Measurements from ENCODE around the gene BNIP3. TPM values are rescaled to one million over a fixed set of nuclear protein-coding genes. Genes with fewer than 3 reads are reported as not detected.
A peak's percentile ranks its signal among the peaks of the same experiment; 100 is the strongest.

Gene BNIP3
- total RNA-seq, 1 donor from 2014 or later, result 112 TPM

DNA sequence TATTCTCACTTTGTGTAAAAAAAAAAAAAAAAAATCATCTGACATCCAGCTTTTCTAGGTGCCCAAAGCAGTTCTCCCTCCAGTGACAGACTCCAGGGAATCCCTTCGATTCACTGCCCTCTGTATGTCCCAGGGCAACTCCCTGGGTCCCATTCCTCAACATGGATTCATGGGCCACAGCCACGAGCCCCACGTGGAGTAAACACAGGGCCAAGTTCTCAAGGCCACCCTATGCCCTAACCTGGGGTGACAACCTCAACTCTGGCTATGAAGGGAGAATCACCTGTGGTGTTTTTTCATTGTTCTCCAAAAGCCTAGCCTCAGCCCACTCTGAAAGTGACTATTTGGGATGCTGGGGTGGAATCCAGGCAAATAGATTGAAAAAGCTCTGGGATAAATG lies 3.4 kb downstream of the BNIP3 start:
- peaks cover 25% of the 10 kb centered on the region for H3K36me3 Mint-ChIP-seq (ENCODE audit: low read depth, unreplicated experiment)
- FAIRE-seq (no peak), DNase-seq (ENCODE audit: low read depth) (no peak)
- Histone ChIP-seq H3K27me3 (ENCODE audit: insufficient read depth, low read length) (no peaks in the 10 kb centered on the region), H3K9me3 (ENCODE audit: insufficient read depth, low read depth, low read length) (no peaks in the 10 kb centered on the region), H2AFZ (ENCODE audit: low read depth, low read length) (no peak overlapping the region), H3K4me2 (ENCODE audit: low read length) (no peak overlapping the region), H3K9ac (ENCODE audit: low read length) (no peak overlapping the region), H3K4me3 (ENCODE audit: insufficient read depth, low read depth, low read length) (no peak overlapping the region), H4K20me1 (ENCODE audit: insufficient read depth, low read length) (peaks cover 67% of the 10 kb centered on the region), H3K79me2 (ENCODE audit: insufficient read depth, low read length) (peaks cover 73% of the 10 kb centered on the region), H3K27ac (ENCODE audit: low read depth, low read length) (no peak overlapping the region), H3K4me1 (ENCODE audit: insufficient read depth, low read length) (peaks cover 17% of the 10 kb centered on the region), H3K36me3 (ENCODE audit: insufficient read depth, low read length) (no peaks in the 10 kb centered on the region)
- H3K27me3 Mint-ChIP-seq (ENCODE audit: low read depth, unreplicated experiment), result no peaks in the 10 kb centered on the region
- no peak overlapping the region for H3K27ac Mint-ChIP-seq (ENCODE audit: unreplicated experiment)
- H3K4me3 Mint-ChIP-seq (ENCODE audit: unreplicated experiment), result peak overlapping the region; percentile 73
- peaks cover 16% of the 10 kb centered on the region for H3K4me1 Mint-ChIP-seq (ENCODE audit: low read depth, unreplicated experiment)
- H3K9me3 Mint-ChIP-seq (ENCODE audit: unreplicated experiment), result no peaks in the 10 kb centered on the region
- TF ChIP-seq EZH2 (IDR thresholded peaks at IDR 0.05; ENCODE audit: insufficient read depth, low read length), result no peak
- TF ChIP-seq, protein P1, sequence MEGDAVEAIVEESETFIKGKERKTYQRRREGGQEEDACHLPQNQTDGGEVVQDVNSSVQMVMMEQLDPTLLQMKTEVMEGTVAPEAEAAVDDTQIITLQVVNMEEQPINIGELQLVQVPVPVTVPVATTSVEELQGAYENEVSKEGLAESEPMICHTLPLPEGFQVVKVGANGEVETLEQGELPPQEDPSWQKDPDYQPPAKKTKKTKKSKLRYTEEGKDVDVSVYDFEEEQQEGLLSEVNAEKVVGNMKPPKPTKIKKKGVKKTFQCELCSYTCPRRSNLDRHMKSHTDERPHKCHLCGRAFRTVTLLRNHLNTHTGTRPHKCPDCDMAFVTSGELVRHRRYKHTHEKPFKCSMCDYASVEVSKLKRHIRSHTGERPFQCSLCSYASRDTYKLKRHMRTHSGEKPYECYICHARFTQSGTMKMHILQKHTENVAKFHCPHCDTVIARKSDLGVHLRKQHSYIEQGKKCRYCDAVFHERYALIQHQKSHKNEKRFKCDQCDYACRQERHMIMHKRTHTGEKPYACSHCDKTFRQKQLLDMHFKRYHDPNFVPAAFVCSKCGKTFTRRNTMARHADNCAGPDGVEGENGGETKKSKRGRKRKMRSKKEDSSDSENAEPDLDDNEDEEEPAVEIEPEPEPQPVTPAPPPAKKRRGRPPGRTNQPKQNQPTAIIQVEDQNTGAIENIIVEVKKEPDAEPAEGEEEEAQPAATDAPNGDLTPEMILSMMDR (IDR thresholded peaks at IDR 0.05; ENCODE audit: insufficient read depth, low read depth, low read length), result no peak

DNA sequence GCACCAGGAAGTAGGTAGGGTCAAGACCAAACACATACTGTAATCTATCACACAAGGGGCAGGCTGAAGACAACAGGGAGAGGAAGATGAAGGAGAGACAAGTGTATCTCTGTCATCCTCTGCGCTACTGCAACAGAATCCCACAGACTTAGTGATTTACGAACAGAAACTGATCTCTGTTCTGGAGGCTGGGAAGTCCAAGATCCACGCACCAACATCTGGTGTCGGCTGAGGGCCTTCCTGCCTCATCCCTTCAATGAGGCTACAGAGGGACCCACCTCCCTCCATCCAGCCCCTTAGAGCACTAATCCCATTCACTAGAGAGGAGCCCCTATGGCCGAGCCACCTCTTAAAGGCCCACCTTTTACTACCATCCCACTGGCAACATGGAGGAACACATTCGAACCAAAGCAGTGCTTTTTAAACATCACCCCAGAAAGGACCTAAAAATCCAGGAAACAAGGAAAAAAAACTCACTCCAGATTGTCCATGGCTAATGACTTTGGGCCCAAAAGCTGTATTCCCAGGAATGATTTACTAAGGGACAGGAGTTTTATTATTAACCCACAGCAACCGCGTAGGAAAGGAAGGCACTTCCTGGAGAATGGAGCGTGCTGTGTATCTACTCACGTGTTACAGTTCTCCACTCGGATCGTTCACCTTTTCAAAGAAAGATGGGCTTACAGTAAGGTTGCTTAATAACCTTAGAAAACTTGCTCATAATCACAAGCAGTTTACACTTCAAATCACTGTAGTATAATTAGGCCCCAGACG lies 4.2 kb downstream of the BNIP3 start:
- Histone ChIP-seq H3K9ac (ENCODE audit: low read length) (no peak overlapping the region), H3K4me1 (ENCODE audit: insufficient read depth, low read length) (peaks cover 17% of the 10 kb centered on the region), H4K20me1 (ENCODE audit: insufficient read depth, low read length) (peaks cover 73% of the 10 kb centered on the region), H3K9me3 (ENCODE audit: insufficient read depth, low read depth, low read length) (no peaks in the 10 kb centered on the region), H3K27ac (ENCODE audit: low read depth, low read length) (no peak overlapping the region), H3K4me3 (ENCODE audit: insufficient read depth, low read depth, low read length) (no peak overlapping the region), H3K79me2 (ENCODE audit: insufficient read depth, low read length) (peaks cover 80% of the 10 kb centered on the region), H2AFZ (ENCODE audit: low read depth, low read length) (no peak overlapping the region), H3K4me2 (ENCODE audit: low read length) (no peak overlapping the region), H3K36me3 (ENCODE audit: insufficient read depth, low read length) (no peaks in the 10 kb centered on the region), H3K27me3 (ENCODE audit: insufficient read depth, low read length) (no peaks in the 10 kb centered on the region)
- DNase-seq (ENCODE audit: low read depth) (no peak), FAIRE-seq (no peak)
- Mint-ChIP-seq H3K4me3 (ENCODE audit: unreplicated experiment) (peak overlapping the region; percentile 73), H3K9me3 (ENCODE audit: unreplicated experiment) (no peaks in the 10 kb centered on the region), H3K27ac (ENCODE audit: unreplicated experiment) (peak overlapping the region; percentile 12), H3K4me1 (ENCODE audit: low read depth, unreplicated experiment) (peaks cover 14% of the 10 kb centered on the region), H3K27me3 (ENCODE audit: low read depth, unreplicated experiment) (no peaks in the 10 kb centered on the region), H3K36me3 (ENCODE audit: low read depth, unreplicated experiment) (peaks cover 26% of the 10 kb centered on the region)
- no peak for TF ChIP-seq EZH2 (IDR thresholded peaks at IDR 0.05; ENCODE audit: insufficient read depth, low read length)
- TF ChIP-seq, protein P1 (IDR thresholded peaks at IDR 0.05; ENCODE audit: insufficient read depth, low read depth, low read length), result no peak

DNA sequence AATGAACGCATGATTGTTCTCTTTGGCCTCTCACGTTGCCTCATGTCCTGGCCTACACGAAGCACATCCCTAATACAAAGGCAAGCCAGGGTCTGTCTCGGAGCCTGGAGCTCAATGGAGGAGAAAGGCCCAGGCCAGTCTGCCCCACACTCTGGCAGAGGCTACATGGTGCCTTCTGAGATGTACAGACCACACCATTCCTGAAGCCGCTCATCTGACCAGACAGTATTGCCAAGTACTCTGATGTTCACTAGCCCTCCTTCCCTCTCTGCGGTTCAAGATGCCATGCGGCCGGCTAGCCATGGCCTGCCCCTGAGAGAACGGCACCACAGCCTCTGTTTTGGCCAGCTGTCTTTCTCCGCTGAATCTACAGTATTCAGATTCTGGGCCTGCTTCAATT lies 5.9 kb downstream of the BNIP3 start:
- DNase-seq (ENCODE audit: low read depth) (no peak), FAIRE-seq (no peak)
- H3K4me1 Mint-ChIP-seq (ENCODE audit: low read depth, unreplicated experiment), result peaks cover 17% of the 10 kb centered on the region
- H3K27ac Mint-ChIP-seq (ENCODE audit: unreplicated experiment), result no peak overlapping the region
- H3K27me3 ChIP-seq (ENCODE audit: insufficient read depth, low read length), result no peaks in the 10 kb centered on the region
- H3K9ac ChIP-seq (ENCODE audit: low read length), result no peak overlapping the region
- H3K27ac ChIP-seq (ENCODE audit: low read depth, low read length), result no peak overlapping the region
- peaks cover 80% of the 10 kb centered on the region for H4K20me1 ChIP-seq (ENCODE audit: insufficient read depth, low read length)
- H3K36me3 Mint-ChIP-seq (ENCODE audit: low read depth, unreplicated experiment), result peaks cover 36% of the 10 kb centered on the region
- H3K9me3 ChIP-seq (ENCODE audit: insufficient read depth, low read depth, low read length), result no peaks in the 10 kb centered on the region
- H3K36me3 ChIP-seq (ENCODE audit: insufficient read depth, low read length), result peaks cover 2% of the 10 kb centered on the region
- H3K4me3 ChIP-seq (ENCODE audit: insufficient read depth, low read depth, low read length), result no peak overlapping the region
- no peaks in the 10 kb centered on the region for H3K27me3 Mint-ChIP-seq (ENCODE audit: low read depth, unreplicated experiment)
- H3K79me2 ChIP-seq (ENCODE audit: insufficient read depth, low read length), result peaks cover 74% of the 10 kb centered on the region
- no peak overlapping the region for H3K4me2 ChIP-seq (ENCODE audit: low read length)
- no peaks in the 10 kb centered on the region for H3K9me3 Mint-ChIP-seq (ENCODE audit: unreplicated experiment)
- H2AFZ ChIP-seq (ENCODE audit: low read depth, low read length), result no peak overlapping the region
- H3K4me3 Mint-ChIP-seq (ENCODE audit: unreplicated experiment), result no peak overlapping the region
- peaks cover 12% of the 10 kb centered on the region for H3K4me1 ChIP-seq (ENCODE audit: insufficient read depth, low read length)
- TF ChIP-seq, protein P1 (IDR thresholded peaks at IDR 0.05; ENCODE audit: insufficient read depth, low read depth, low read length), result no peak
- TF ChIP-seq EZH2 (IDR thresholded peaks at IDR 0.05; ENCODE audit: insufficient read depth, low read length), result no peak

All from astrocyte (in vitro differentiated cells and primary cell).